Hepatocyte (in vitro differentiated cells): ENCODE measurements around the gene MGMT.

Experiments used
- CTCF ChIP-seq: fragments of 200-600 bp; sonication (generic); IDR thresholded peaks from 2 replicates; pipeline ENCODE4 v1.5.1; 2016; ENCODE audit warnings: antibody characterized with exemption, mild to moderate bottlenecking; ENCODE audit not compliant: poor library complexity
- EZH2 ChIP-seq: fragments of 200-600 bp; sonication (generic); IDR thresholded peaks from 2 replicates; pipeline ENCODE4 v1.6.1; 2016; ENCODE audit warnings: antibody characterized with exemption, mild to moderate bottlenecking, borderline replicate concordance

GRCh38 chr10:129546106-129546505 is 79.1 kb downstream of the MGMT start:
- TF ChIP-seq CTCF (no peak), EZH2 (no peak)
